Measurements from ENCODE around the gene USP7.

GRCh38 chr16:8956265-8957062, 7.2 kb downstream of the USP7 start:
- no peak for TF ChIP-seq CTCF (IDR thresholded peaks at IDR 0.05)
- TF ChIP-seq POLR2A (IDR thresholded peaks at IDR 0.05), result no peak

All from esophagus squamous epithelium (tissue), 4 donors.